IMR-90 (cell line): ENCODE data around the gene CIAO2A. TPM values are rescaled to one million over a fixed set of nuclear protein-coding genes. Genes with fewer than 3 reads are reported as not detected.

ENCODE experiments used
- ATAC-seq: fragments of 200-7000 bp; cut with Tn5 transposase; 2 replicates; pipeline ENCODE4 v1.9.1; 2020; ENCODE audit warnings: low read depth, mild to moderate bottlenecking, moderate library complexity
- BruUV-seq: library from RNA; stranded (reverse); fragments of 400-500 nt; replicated peaks from 2 replicates; lab custom pipeline; 2021; lab: Mats Ljungman, UMichigan
- CTCF ChIA-PET: fragments of 300-600 bp; formaldehyde crosslinking; extraction: SDS; loops from one replicate; lab custom pipeline; 2021; ENCODE audit warnings: antibody characterized with exemption; lab: Yijun Ruan, JAX
- POLR2A ChIA-PET: fragments of 300-600 bp; sonication (Branson Sonifier 250); formaldehyde crosslinking; loops from one replicate; lab custom pipeline; 2022; ENCODE audit warnings: antibody characterized with exemption; ENCODE audit not compliant: unreplicated experiment; lab: Charles Lee
- DNase-seq: peaks from one replicate; pipeline ENCODE4 v3.0.0; 2013
- H2AFZ ChIP-seq: replicated peaks from 2 replicates; pipeline ENCODE3; 2013; ENCODE audit warnings: low read length, mild to moderate bottlenecking; ENCODE audit not compliant: poor library complexity
- H2AK5ac ChIP-seq: 2 replicates; pipeline ENCODE4 v1.6.1; 2013; ENCODE audit warnings: low read depth, low read length, inconsistent platforms
- H2AK9ac ChIP-seq: replicated peaks from 2 replicates; pipeline ENCODE3; 2013; ENCODE audit warnings: mild to moderate bottlenecking, low read depth, low read length, moderate library complexity; ENCODE audit not compliant: poor library complexity
- H2BK120ac ChIP-seq: 2 replicates; pipeline ENCODE4 v1.6.1; 2013; ENCODE audit warnings: low read depth, low read length, inconsistent platforms
- H2BK15ac ChIP-seq: 3 replicates; pipeline ENCODE4 v1.6.1; 2013; ENCODE audit warnings: low read depth, low read length, inconsistent platforms
- H2BK20ac ChIP-seq: 2 replicates; pipeline ENCODE4 v1.6.1; 2013; ENCODE audit warnings: low read depth, mild to moderate bottlenecking, inconsistent platforms, low read length, moderate library complexity
- H2BK5ac ChIP-seq: 2 replicates; pipeline ENCODE4 v1.6.1; 2013; ENCODE audit warnings: mild to moderate bottlenecking, low read depth, low read length, inconsistent platforms; ENCODE audit not compliant: poor library complexity, severe bottlenecking
- H3K14ac ChIP-seq: replicated peaks from 2 replicates; pipeline ENCODE4 v1.6.1; 2013; ENCODE audit warnings: low read depth, low read length, inconsistent platforms
- H3K18ac ChIP-seq: 2 replicates; pipeline ENCODE4 v1.6.1; 2013; ENCODE audit warnings: low read depth, low read length, control low read depth
- H3K23ac ChIP-seq: 2 replicates; pipeline ENCODE4 v1.6.1; 2013; ENCODE audit warnings: low read depth, low read length, inconsistent platforms
- H3K27ac ChIP-seq: 2 replicates; pipeline ENCODE4 v1.5.1; 2013; ENCODE audit warnings: mild to moderate bottlenecking, control low read depth, low read length; ENCODE audit not compliant: insufficient read depth
- H3K27me3 ChIP-seq: 2 replicates; pipeline ENCODE4 v1.6.1; 2013; ENCODE audit warnings: low read length; ENCODE audit not compliant: control insufficient read depth, insufficient read depth
- H3K36me3 ChIP-seq: 2 replicates; pipeline ENCODE4 v1.6.1; 2013; ENCODE audit warnings: low read length, mixed read lengths; ENCODE audit not compliant: control insufficient read depth, insufficient read depth
- H3K4ac ChIP-seq: 2 replicates; pipeline ENCODE4 v1.6.1; 2013; ENCODE audit warnings: low read depth, low read length, inconsistent platforms
- H3K4me1 ChIP-seq: 2 replicates; pipeline ENCODE4 v1.6.1; 2013; ENCODE audit warnings: low read length, mixed read lengths; ENCODE audit not compliant: control insufficient read depth, insufficient read depth
- H3K4me2 ChIP-seq: 2 replicates; pipeline ENCODE4 v1.6.1; 2013; ENCODE audit warnings: low read depth, mild to moderate bottlenecking, control low read depth, low read length, moderate library complexity
- H3K4me3 ChIP-seq: 2 replicates; pipeline ENCODE4 v1.5.1; 2013; ENCODE audit warnings: low read depth, mild to moderate bottlenecking, control low read depth, low read length, moderate library complexity; ENCODE audit not compliant: insufficient read depth
- H3K56ac ChIP-seq: 2 replicates; pipeline ENCODE4 v1.6.1; 2013; ENCODE audit warnings: low read length, inconsistent platforms; ENCODE audit not compliant: insufficient read depth; ENCODE audit errors: extremely low read depth
- H3K79me1 ChIP-seq, 2 experiments: 2 replicates each; pipeline ENCODE4 v1.6.1; 2013; ENCODE audit warnings: low read length in 2 of 2, inconsistent platforms in 1 of 2, low read depth in 1 of 2
- H3K9ac ChIP-seq: 2 replicates; pipeline ENCODE4 v1.6.1; 2013; ENCODE audit warnings: low read depth, low read length, control low read depth
- H3K9me1 ChIP-seq: 2 replicates; pipeline ENCODE4 v1.6.1; 2013; ENCODE audit warnings: low read length, inconsistent platforms; ENCODE audit not compliant: insufficient read depth
- H3K9me3 ChIP-seq: 2 replicates; pipeline ENCODE4 v1.6.1; 2013; ENCODE audit warnings: low read length; ENCODE audit not compliant: control insufficient read depth, insufficient read depth
- H4K20me1 ChIP-seq: 2 replicates; pipeline ENCODE4 v1.6.1; 2013; ENCODE audit warnings: low read length, inconsistent platforms; ENCODE audit not compliant: insufficient read depth
- H4K5ac ChIP-seq: 2 replicates; pipeline ENCODE4 v1.6.1; 2013; ENCODE audit warnings: mild to moderate bottlenecking, low read depth, low read length, control low read depth
- H4K8ac ChIP-seq, 2 experiments: 2 replicates each; pipeline ENCODE4 v1.6.1; 2013; ENCODE audit warnings: low read depth in 2 of 2, low read length in 2 of 2, control low read depth in 1 of 2, inconsistent platforms in 1 of 2
- H4K91ac ChIP-seq: 2 replicates; pipeline ENCODE4 v1.6.1; 2013; ENCODE audit warnings: low read depth, low read length, inconsistent platforms; ENCODE audit not compliant: insufficient read depth
- BHLHE40 ChIP-seq: fragments of 150-350 bp; IDR thresholded peaks from 2 replicates; pipeline ENCODE4 v1.6.1; 2016; ENCODE audit warnings: mild to moderate bottlenecking, low read depth, low read length
- SMC3 ChIP-seq: fragments of 150-350 bp; IDR thresholded peaks from 2 replicates; pipeline ENCODE4 v1.6.1; 2016; ENCODE audit warnings: low read depth, mild to moderate bottlenecking, antibody characterized with exemption, low read length, moderate library complexity
- WGBS, 2 experiments: methylation state at CpG; one replicate each; pipeline versions ENCODE4 v1.1.5 to v1.1.7; 2013; ENCODE audit warnings: missing lambda C conversion rate in 2 of 2; ENCODE audit not compliant: insufficient read length in 1 of 2; ENCODE audit errors: extremely low coverage in 2 of 2; 5-methylcytosine and 5-hydroxymethylcytosine counted together
- dilution Hi-C: fragments of 300-500 bp; cut with HindIII; formaldehyde crosslinking; loops from one replicate; pipeline ENCODE4 v1.14.3; 2018; ENCODE audit warnings: low sequenced_read_pairs; ENCODE audit not compliant: unreplicated experiment
- in situ Hi-C: fragments of 300-500 bp; cut with MboI; formaldehyde crosslinking; loops from 3 replicates; pipeline ENCODE4 v1.14.3; 2019; ENCODE audit warnings: low sequenced_read_pairs, inconsistent platforms, mixed read lengths
- intact Hi-C: fragments of 100-400 bp; cut with micrococcal nuclease; formaldehyde crosslinking; loops from 2 replicates; pipeline ENCODE4 v1.10.0; 2022
- polyA plus RNA-seq, 3 experiments: library from polyadenylated mRNA; depleted of rRNA; stranded (reverse); fragments of >200 nt; gene quantifications; 2 replicates each; pipeline ENCODE4 v1.2.3, GENCODE V29; 2012; ENCODE audit warnings: low replicate concordance in 1 of 3
- total RNA-seq: library from RNA; depleted of rRNA; stranded (reverse); fragments of >200 nt; gene quantifications from 2 replicates; pipeline ENCODE4 v1.2.3, GENCODE V29; 2012

CIAO2A gene
- total and polyA plus RNA-seq, 2 of the 4 experiments (the other 2 are of a cell fraction) = 36.7 to 38.3 TPM

DNA sequence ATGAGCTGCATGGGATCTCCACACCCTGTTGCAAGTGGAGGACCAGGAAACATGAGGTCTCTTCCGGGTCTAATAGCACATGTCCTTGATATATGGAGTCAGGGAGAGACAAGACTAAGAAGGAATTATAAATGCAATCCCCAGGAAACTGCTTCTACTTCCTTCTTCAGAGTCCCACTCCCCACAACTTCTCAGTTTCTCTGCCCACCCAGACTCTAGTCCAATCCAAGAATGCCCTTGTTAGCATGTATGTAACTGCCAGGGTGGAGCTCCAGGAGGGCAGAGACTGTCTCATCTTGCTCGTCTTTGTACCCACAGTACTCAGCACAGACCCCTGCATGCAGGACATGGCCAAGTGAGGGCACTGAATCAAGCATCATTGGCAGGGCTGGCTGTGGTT lies 55.7 kb downstream of the CIAO2A start:
- no peak overlapping the region for H3K4ac ChIP-seq
- no peak overlapping the region for H2BK5ac ChIP-seq
- in situ Hi-C loops = loop anchor here (25.0 kb wide), 1 partner anchor 176 kb away; no protein-coding TSS in a partner anchor
- ATAC-seq (no peak), DNase-seq (no peak)
- no peak overlapping the region for H2AFZ ChIP-seq
- dilution Hi-C loops = no loop called here
- no peak overlapping the region for H3K14ac ChIP-seq
- TF ChIP-seq SMC3 (no peak), BHLHE40 (no peak)
- H3K27me3 ChIP-seq = peaks cover 8% of the 10 kb centered on the region
- no peak overlapping the region for H2AK9ac ChIP-seq
- no peaks in the 10 kb centered on the region for H3K79me1 ChIP-seq
- no peak overlapping the region for H2BK20ac ChIP-seq
- intact Hi-C loops = loop anchor here (1.0 kb wide), 1 partner anchor 27 kb away; no protein-coding TSS in a partner anchor
- H3K9me1 ChIP-seq = no peaks in the 10 kb centered on the region
- H3K36me3 ChIP-seq = no peaks in the 10 kb centered on the region
- H3K27ac ChIP-seq = no peak overlapping the region
- no peaks in the 10 kb centered on the region for H3K4me1 ChIP-seq
- CTCF ChIA-PET = no interaction called here
- H3K4me3 ChIP-seq = no peak overlapping the region
- WGBS, 2 experiments = no CpG with 5 or more reads among the region's 2 CpGs
- BruUV-seq = no TSS peak
- no peak overlapping the region for H3K18ac ChIP-seq
- H4K8ac ChIP-seq = no peak overlapping the region
- H3K9ac ChIP-seq = no peak overlapping the region
- H3K23ac ChIP-seq = no peak overlapping the region
- H4K20me1 ChIP-seq = no peaks in the 10 kb centered on the region
- H2AK5ac ChIP-seq = no peak overlapping the region
- H4K91ac ChIP-seq = no peak overlapping the region
- H2BK15ac ChIP-seq = no peak overlapping the region
- POLR2A ChIA-PET = no interaction called here
- H2BK120ac ChIP-seq = no peak overlapping the region
- no peak overlapping the region for H3K4me2 ChIP-seq
- no peak overlapping the region for H4K5ac ChIP-seq
- no peak overlapping the region for H3K56ac ChIP-seq
- no peaks in the 10 kb centered on the region for H3K9me3 ChIP-seq
